RCC 7860 (cell line): ENCODE results near the gene ZSCAN16.
"Not testable (repeated sequence)": the region's sequence is repeated elsewhere in the genome, so short reads cannot be mapped to it uniquely, and the experiment has no call there.

Experiments
- DNase-seq: peaks from one replicate; pipeline ENCODE4 v3.0.0-alpha.2; 2015; ENCODE audit warnings: low spot score
- FAIRE-seq: peaks from 2 replicates; lab custom pipeline; 2012; peaks lifted over from hg19 to GRCh38; lab: Jason Lieb, UNC

Gene ZSCAN16

GRCh38 chr6:28124350-28124970 lies at the start of gene ZSCAN16:
TSS of gene ZSCAN16 (plus strand) at chr6:28124609. CDS start at chr6:28125444, 835 bp downstream.
- peak; percentile 7 for FAIRE-seq
- DNase-seq = peak; percentile 55

GRCh38 chr6:28078050-28078449 lies 46.4 kb upstream of the ZSCAN16 start:
- DNase-seq (no peak), FAIRE-seq (no peak)

GRCh38 chr6:28078836-28079235 lies 45.6 kb upstream of the ZSCAN16 start:
- FAIRE-seq (no peak), DNase-seq (no peak)

GRCh38 chr6:28080381-28080630 lies 44.1 kb upstream of the ZSCAN16 start, which contains the start of gene ZNF165:
TSS of gene ZNF165 (plus strand) at chr6:28080568. CDS start at chr6:28085481, 4,913 bp downstream.
- FAIRE-seq, DNase-seq: not testable (repeated sequence)

GRCh38 chr6:28080631-28081485 lies 43.6 kb upstream of the ZSCAN16 start:
- peak; percentile 84 for DNase-seq
- no peak for FAIRE-seq

- FAIRE-seq (no peak), DNase-seq (no peak)
These were observed 43.0 kb upstream of the ZSCAN16 start for GRCh38 chr6:28081486-28081751.

GRCh38 chr6:28082939-28083338 lies 41.5 kb upstream of the ZSCAN16 start:
- FAIRE-seq = no peak
- no peak for DNase-seq

- FAIRE-seq (no peak), DNase-seq (no peak)
These were observed 35.4 kb upstream of the ZSCAN16 start for GRCh38 chr6:28089054-28089453.

GRCh38 chr6:28090917-28091586 lies 33.4 kb upstream of the ZSCAN16 start:
- DNase-seq (no peak), FAIRE-seq (no peak)

GRCh38 chr6:28102222-28102621 lies 22.2 kb upstream of the ZSCAN16 start:
- FAIRE-seq, DNase-seq: not testable (repeated sequence)

GRCh38 chr6:28102699-28103098 lies 21.7 kb upstream of the ZSCAN16 start:
- DNase-seq, FAIRE-seq: not testable (repeated sequence)

- no peak for FAIRE-seq
- DNase-seq = peak; percentile 44
These were observed 19.8 kb upstream of the ZSCAN16 start for GRCh38 chr6:28104392-28105244.

GRCh38 chr6:28105245-28105639 lies 19.2 kb upstream of the ZSCAN16 start:
- no peak for FAIRE-seq

GRCh38 chr6:28107506-28107905 lies 16.9 kb upstream of the ZSCAN16 start:
- no peak for DNase-seq
- FAIRE-seq = no peak

More at GRCh38 chr6:28105245-28105639, 19.2 kb upstream of the ZSCAN16 start:
- DNase-seq = no peak

- DNase-seq = no peak
- FAIRE-seq = no peak
These were observed 12.4 kb upstream of the ZSCAN16 start for GRCh38 chr6:28111964-28112363.

- no peak for FAIRE-seq
- DNase-seq = no peak
These were observed 8.6 kb upstream of the ZSCAN16 start for GRCh38 chr6:28115799-28116198.

- no peak for FAIRE-seq
- DNase-seq = no peak
These were observed 6.9 kb upstream of the ZSCAN16 start for GRCh38 chr6:28117386-28118050.

GRCh38 chr6:28118217-28118616 lies 6.2 kb upstream of the ZSCAN16 start:
- FAIRE-seq = no peak
- DNase-seq = no peak

GRCh38 chr6:28121876-28122275 lies 2.5 kb upstream of the ZSCAN16 start:
- DNase-seq (no peak), FAIRE-seq (no peak)

GRCh38 chr6:28122283-28122682 lies 2.1 kb upstream of the ZSCAN16 start:
- DNase-seq, FAIRE-seq: not testable (repeated sequence)
